HT1080 (cell line): ENCODE results near the gene HUNK. TPM values are rescaled to one million over a fixed set of nuclear protein-coding genes. Genes with fewer than 3 reads are reported as not detected.

Experiments
- DNase-seq: peaks from one replicate; pipeline ENCODE4 v3.0.0-alpha.2; 2015; ENCODE audit warnings: low read depth
- total RNA-seq: library from RNA; depleted of rRNA; stranded (reverse); fragments of >200 nt; shearing (Covaris generic); gene quantifications from 2 replicates; pipeline ENCODE4 v1.2.3, GENCODE V29; 2014; rRNA removed

HUNK gene
- total RNA-seq, 1 experiment from 2014 or later, result not detected

GRCh38 chr21:32044205-32045180, 171.7 kb downstream of the HUNK start:
- DNase-seq, result no peak

GRCh38 chr21:32046191-32046590, 173.4 kb downstream of the HUNK start:
- no peak for DNase-seq

- no peak for DNase-seq
These were observed 175.5 kb downstream of the HUNK start for GRCh38 chr21:32048353-32048752.

Other genes with a start within 250 kb of the HUNK start
- 205 and 240 TPM in 2 replicates for gene SOD1, start 213.3 kb upstream of the HUNK start, total RNA-seq
- gene SCAF4, start 140.9 kb upstream of the HUNK start, total RNA-seq, result 4.6 and 7.8 TPM in 2 replicates